GM18951 (cell line): ENCODE measurements around the gene HTR3B.
"Not testable (repeated sequence)": the region's sequence is repeated elsewhere in the genome, so short reads cannot be mapped to it uniquely, and the experiment has no call there.

Experiments
- POLR2A ChIP-seq: IDR thresholded peaks from 4 replicates; pipeline ENCODE4 v1.6.1; 2011; ENCODE audit warnings: mild to moderate bottlenecking; ENCODE audit not compliant: insufficient read length, insufficient read depth; ENCODE audit errors: extremely low read depth
- in situ Hi-C: fragments of 300-500 bp; cut with MboI; formaldehyde crosslinking; loops from one replicate; pipeline ENCODE4 v1.12.0; 2022; ENCODE audit warnings: low sequenced_read_pairs, mixed read lengths, inconsistent platforms; ENCODE audit not compliant: unreplicated experiment

The HTR3B gene

GRCh38 chr11:113876074-113876797, 28.4 kb upstream of the HTR3B start:
- TF ChIP-seq POLR2A, result no peak
- in situ Hi-C loops, result no loop called here

GRCh38 chr11:113876798-113877669, 27.6 kb upstream of the HTR3B start:
- TF ChIP-seq POLR2A, result no peak
- in situ Hi-C loops, result no loop called here

- TF ChIP-seq POLR2A, result no peak
- in situ Hi-C loops, result no loop called here
Measured at GRCh38 chr11:113877670-113878055, 26.9 kb upstream of the HTR3B start.

GRCh38 chr11:113879446-113879845, 25.1 kb upstream of the HTR3B start:
- in situ Hi-C loops, result not testable (repeated sequence)

- in situ Hi-C loops, result no loop called here
- no peak for TF ChIP-seq POLR2A
Measured at GRCh38 chr11:113880971-113881370, 23.6 kb upstream of the HTR3B start.

- in situ Hi-C loops, result no loop called here
- no peak for TF ChIP-seq POLR2A
Measured at GRCh38 chr11:113881856-113882255, 22.7 kb upstream of the HTR3B start.

- TF ChIP-seq POLR2A, result no peak
- in situ Hi-C loops, result no loop called here
Measured at GRCh38 chr11:113884361-113884836, 20.2 kb upstream of the HTR3B start.

- TF ChIP-seq POLR2A, result no peak
- in situ Hi-C loops, result no loop called here
Measured at GRCh38 chr11:113885897-113886296, 18.7 kb upstream of the HTR3B start.

- TF ChIP-seq POLR2A, result no peak
- in situ Hi-C loops, result no loop called here
Measured at GRCh38 chr11:113888848-113889247, 15.7 kb upstream of the HTR3B start.

GRCh38 chr11:113894421-113894996, 10.1 kb upstream of the HTR3B start:
- in situ Hi-C loops, result no loop called here
- no peak for TF ChIP-seq POLR2A

- in situ Hi-C loops, result no loop called here
- TF ChIP-seq POLR2A, result no peak
Measured at GRCh38 chr11:113895367-113896155, 9.0 kb upstream of the HTR3B start.

GRCh38 chr11:113896156-113896879, 8.3 kb upstream of the HTR3B start:
- no peak for TF ChIP-seq POLR2A
- in situ Hi-C loops, result no loop called here
